Measurements from ENCODE around the gene ZNF598. TPM values are rescaled to one million over a fixed set of nuclear protein-coding genes. Genes with fewer than 3 reads are reported as not detected.
A peak's percentile ranks its signal among the peaks of the same experiment; 100 is the strongest.

Gene ZNF598
- total and polyA plus RNA-seq, 2 of the 13 experiments (the other 11 are each of a cell fraction or from before 2014, with no cell fraction given), result 13.5 to 14.2 TPM

DNA sequence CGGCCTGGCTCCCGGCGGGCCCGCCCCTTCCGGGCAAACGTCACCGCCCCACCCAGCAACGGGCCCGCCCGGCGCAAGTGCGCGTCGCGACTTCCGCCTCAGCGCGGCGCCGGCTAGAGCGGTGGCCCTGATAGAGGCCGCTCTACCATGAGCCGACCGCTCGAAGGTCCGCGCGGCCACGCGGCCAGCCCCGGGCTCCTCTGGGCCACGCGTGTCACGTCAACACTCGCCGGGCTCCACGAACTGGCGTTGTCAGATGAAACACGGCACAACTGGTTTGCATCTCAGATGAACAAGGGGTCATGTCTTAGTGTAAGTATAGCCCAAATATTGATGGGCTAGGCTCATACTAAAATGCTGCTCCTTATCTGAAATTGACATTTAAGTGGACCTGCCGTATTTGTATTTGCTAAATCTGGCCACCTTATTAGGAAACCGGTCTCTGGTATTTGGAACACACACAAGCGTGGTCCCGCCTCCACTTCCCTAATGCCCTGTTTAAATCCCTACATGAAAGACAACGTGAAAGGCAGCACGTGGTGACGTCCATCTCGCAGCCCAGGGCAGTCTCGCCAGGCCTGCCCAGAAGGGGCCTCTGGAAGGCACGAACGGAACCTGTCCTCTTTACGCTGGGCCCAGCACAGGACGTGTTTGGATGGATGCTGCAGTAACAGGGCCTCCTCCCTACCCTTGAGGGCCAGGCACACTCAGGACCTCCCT lies at the start of gene ZNF598 (continued):
- peak; percentile 30; the same call in 1 of the 2 replicates for TF ChIP-seq PPARG (CRISPR knock-in tag; conservative IDR thresholded peaks at IDR 0.05)
- TF ChIP-seq SKI (IDR thresholded peaks at IDR 0.05; ENCODE audit: partially characterized antibody), result no peak
- TF ChIP-seq ZNF230 (CRISPR knock-in tag; IDR thresholded peaks at IDR 0.05), result 0 out of 2 replicates have a peak, but pooled peaks have one; percentile 17
- TF ChIP-seq SNRNP70 (IDR thresholded peaks at IDR 0.05; ENCODE audit: low read depth, low read length), result no peak
- TF ChIP-seq ZFP90 (CRISPR knock-in tag; IDR thresholded peaks at IDR 0.05; ENCODE audit: borderline replicate concordance), result peak; percentile 91
- no peak for TF ChIP-seq ZNF773 (CRISPR knock-in tag; IDR thresholded peaks at IDR 0.05; ENCODE audit: borderline replicate concordance)
- TF ChIP-seq ZBTB3 (CRISPR knock-in tag; IDR thresholded peaks at IDR 0.05; ENCODE audit: borderline replicate concordance, low read depth), result no peak
- peak; percentile 7; the same call in 1 of the 2 replicates for TF ChIP-seq RARA (CRISPR knock-in tag; IDR thresholded peaks at IDR 0.05)
- TF ChIP-seq, protein P1, sequence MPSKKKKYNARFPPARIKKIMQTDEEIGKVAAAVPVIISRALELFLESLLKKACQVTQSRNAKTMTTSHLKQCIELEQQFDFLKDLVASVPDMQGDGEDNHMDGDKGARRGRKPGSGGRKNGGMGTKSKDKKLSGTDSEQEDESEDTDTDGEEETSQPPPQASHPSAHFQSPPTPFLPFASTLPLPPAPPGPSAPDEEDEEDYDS (CRISPR knock-in tag; IDR thresholded peaks at IDR 0.05), result peak; percentile 9
- no peak for TF ChIP-seq THAP7 (CRISPR knock-in tag; IDR thresholded peaks at IDR 0.05)
- TF ChIP-seq HNF1A (IDR thresholded peaks at IDR 0.05; ENCODE audit: low read depth), result no peak
- no peak; the same call in 1 of the 2 replicates for TF ChIP-seq HNF1A (CRISPR knock-in tag; IDR thresholded peaks at IDR 0.05; ENCODE audit: borderline replicate concordance)
- TF ChIP-seq, protein P2, sequence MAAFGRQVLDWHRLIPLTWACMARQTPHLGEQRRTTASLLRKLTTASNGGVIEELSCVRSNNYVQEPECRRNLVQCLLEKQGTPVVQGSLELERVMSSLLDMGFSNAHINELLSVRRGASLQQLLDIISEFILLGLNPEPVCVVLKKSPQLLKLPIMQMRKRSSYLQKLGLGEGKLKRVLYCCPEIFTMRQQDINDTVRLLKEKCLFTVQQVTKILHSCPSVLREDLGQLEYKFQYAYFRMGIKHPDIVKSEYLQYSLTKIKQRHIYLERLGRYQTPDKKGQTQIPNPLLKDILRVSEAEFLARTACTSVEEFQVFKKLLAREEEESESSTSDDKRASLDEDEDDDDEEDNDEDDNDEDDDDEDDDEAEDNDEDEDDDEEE (CRISPR knock-in tag; IDR thresholded peaks at IDR 0.05), result peak; percentile 84; the same call in 1 of the 2 replicates
- TF ChIP-seq ZNF205 (CRISPR knock-in tag; IDR thresholded peaks at IDR 0.05), result peak; percentile 43; the same call in 1 of the 2 replicates
- TF ChIP-seq E2F1 (CRISPR knock-in tag; IDR thresholded peaks at IDR 0.05), result no peak
- peak; percentile 62; the same call in 1 of the 2 replicates for TF ChIP-seq FOXC1 (CRISPR knock-in tag; IDR thresholded peaks at IDR 0.05; ENCODE audit: borderline replicate concordance)
- TF ChIP-seq ZNF616 (CRISPR knock-in tag; IDR thresholded peaks at IDR 0.05; ENCODE audit: low read depth), result peak; percentile 34; the same call in 1 of the 2 replicates
- no peak for TF ChIP-seq XRCC5 (optimal IDR thresholded peaks at IDR 0.05; ENCODE audit: low read length)
- TF ChIP-seq ZNF256 (CRISPR knock-in tag; conservative IDR thresholded peaks at IDR 0.05), result no peak
- TF ChIP-seq AHR (CRISPR knock-in tag; IDR thresholded peaks at IDR 0.05), result no peak
- no peak for TF ChIP-seq CBX1 (IDR thresholded peaks at IDR 0.05; ENCODE audit: low read depth)
- TF ChIP-seq KDM4B (CRISPR knock-in tag; IDR thresholded peaks at IDR 0.05), result peak; percentile 33; the same call in 1 of the 2 replicates
- TF ChIP-seq CENPX (CRISPR knock-in tag; IDR thresholded peaks at IDR 0.05), result no peak

All from HepG2 (cell line).